B cell (primary cell): Measurements from ENCODE around the gene PIP4K2A.

ENCODE experiments used
- EZH2 ChIP-seq: IDR thresholded peaks from 2 replicates; pipeline ENCODE4 v1.6.1; 2012; ENCODE audit warnings: borderline replicate concordance, low read depth, mild to moderate bottlenecking, moderate library complexity, low read length; ENCODE audit not compliant: insufficient read depth, poor library complexity, severe bottlenecking
- TF ChIP-seq, protein P1 (sequence below): fragments of 200-600 bp; IDR thresholded peaks from one replicate; pipeline ENCODE4 v1.8.0; 2022; ENCODE audit warnings: antibody characterized with exemption, mild to moderate bottlenecking

DNA sequence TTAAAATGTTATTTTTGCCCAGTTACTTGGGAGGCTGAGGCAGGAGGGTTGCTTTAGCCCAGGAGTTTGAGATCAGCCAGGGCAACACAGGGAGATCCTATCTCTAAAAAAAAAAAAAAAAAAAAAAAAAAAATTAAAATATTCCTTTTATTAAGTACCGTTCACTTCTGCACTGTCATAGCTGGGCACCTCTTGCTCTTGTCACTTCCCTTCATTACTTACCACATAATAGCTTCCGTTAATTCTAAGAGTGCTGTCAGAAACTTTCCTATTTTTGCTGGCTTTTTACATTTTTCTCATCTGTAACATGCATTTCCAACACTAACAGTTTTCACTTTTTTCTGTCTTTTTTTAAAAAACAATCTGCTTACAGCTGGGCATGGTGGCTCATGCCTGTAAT is 132.9 kb downstream of the PIP4K2A start:
- TF ChIP-seq, protein P1, sequence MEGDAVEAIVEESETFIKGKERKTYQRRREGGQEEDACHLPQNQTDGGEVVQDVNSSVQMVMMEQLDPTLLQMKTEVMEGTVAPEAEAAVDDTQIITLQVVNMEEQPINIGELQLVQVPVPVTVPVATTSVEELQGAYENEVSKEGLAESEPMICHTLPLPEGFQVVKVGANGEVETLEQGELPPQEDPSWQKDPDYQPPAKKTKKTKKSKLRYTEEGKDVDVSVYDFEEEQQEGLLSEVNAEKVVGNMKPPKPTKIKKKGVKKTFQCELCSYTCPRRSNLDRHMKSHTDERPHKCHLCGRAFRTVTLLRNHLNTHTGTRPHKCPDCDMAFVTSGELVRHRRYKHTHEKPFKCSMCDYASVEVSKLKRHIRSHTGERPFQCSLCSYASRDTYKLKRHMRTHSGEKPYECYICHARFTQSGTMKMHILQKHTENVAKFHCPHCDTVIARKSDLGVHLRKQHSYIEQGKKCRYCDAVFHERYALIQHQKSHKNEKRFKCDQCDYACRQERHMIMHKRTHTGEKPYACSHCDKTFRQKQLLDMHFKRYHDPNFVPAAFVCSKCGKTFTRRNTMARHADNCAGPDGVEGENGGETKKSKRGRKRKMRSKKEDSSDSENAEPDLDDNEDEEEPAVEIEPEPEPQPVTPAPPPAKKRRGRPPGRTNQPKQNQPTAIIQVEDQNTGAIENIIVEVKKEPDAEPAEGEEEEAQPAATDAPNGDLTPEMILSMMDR, result no peak
- TF ChIP-seq EZH2, result no peak
